Activated naive CD4-positive, alpha-beta T cell (primary cell): Measurements from ENCODE around the gene MYH6.
"Not testable (repeated sequence)": the region's sequence is repeated elsewhere in the genome, so short reads cannot be mapped to it uniquely, and the experiment has no call there.

Experiments used
- DNase-seq, 4 experiments: peaks; one replicate each; lab custom pipeline; 2025; lab: John Stamatoyannopoulos, UW

Gene MYH6

DNA sequence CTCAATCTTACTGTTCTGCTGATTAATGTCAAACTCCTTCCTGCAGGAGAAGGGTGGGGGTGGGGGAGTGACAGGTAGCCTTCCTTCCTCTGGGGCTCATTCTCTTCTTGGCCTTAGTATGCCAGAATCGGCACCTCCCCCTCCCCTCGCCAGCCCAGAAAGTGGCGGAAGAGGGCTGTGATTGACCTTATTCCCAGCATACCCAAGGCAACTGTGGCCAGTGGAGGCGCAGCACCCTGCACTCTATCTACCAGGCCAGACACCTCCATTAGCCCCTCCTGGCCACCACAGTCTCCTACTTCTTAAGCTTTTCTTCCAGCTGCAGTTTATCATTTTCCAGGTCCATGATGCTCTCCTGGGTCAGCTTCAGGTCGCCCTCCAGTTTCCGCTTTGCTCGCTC lies 15.5 kb downstream of the MYH6 start:
- DNase-seq: no peak

DNA sequence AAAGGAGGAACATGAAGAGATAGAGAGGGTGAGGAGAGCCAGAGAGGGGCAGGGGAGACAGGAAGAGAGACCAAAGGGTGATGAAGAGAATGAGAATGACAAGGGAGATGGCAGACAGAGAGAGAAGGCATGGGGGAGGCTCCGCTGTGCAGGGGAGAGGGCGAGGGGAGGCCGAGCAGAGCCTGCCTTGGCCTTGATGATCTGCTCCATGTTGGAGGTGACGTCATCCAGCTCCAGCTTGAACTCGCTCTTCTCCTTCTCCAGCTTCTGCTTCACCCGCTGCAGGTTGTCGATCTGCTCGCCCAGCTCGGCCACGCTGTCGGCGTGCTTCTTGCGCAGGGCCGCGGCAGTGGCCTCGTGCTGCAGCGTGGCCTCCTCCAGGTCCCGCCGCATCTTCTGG lies 18.2 kb downstream of the MYH6 start:
- DNase-seq: not testable (repeated sequence)

DNA sequence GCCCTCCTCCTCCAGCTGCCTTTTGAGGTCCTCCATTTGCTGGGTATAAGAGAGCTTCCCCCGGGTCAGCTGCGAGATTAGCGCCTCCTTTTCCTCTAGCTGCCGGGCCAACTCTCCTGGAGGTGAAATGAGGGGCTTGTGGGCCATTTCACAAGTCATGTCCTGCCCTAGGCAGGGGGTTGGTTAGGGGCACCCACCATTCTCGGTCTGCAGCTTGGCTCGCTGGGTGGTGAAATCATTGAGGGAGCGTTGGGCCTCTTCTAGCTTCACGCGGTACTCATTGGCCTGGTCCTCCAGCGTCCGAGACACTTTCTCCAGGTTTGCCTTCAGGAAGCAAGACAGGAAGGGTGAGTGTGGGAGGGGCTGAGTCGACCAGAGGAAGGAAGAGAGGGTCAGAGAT lies 18.7 kb downstream of the MYH6 start:
- DNase-seq: no peak

GRCh38 chr14:23388996-23389395 lies 19.1 kb downstream of the MYH6 start:
- DNase-seq: no peak

DNA sequence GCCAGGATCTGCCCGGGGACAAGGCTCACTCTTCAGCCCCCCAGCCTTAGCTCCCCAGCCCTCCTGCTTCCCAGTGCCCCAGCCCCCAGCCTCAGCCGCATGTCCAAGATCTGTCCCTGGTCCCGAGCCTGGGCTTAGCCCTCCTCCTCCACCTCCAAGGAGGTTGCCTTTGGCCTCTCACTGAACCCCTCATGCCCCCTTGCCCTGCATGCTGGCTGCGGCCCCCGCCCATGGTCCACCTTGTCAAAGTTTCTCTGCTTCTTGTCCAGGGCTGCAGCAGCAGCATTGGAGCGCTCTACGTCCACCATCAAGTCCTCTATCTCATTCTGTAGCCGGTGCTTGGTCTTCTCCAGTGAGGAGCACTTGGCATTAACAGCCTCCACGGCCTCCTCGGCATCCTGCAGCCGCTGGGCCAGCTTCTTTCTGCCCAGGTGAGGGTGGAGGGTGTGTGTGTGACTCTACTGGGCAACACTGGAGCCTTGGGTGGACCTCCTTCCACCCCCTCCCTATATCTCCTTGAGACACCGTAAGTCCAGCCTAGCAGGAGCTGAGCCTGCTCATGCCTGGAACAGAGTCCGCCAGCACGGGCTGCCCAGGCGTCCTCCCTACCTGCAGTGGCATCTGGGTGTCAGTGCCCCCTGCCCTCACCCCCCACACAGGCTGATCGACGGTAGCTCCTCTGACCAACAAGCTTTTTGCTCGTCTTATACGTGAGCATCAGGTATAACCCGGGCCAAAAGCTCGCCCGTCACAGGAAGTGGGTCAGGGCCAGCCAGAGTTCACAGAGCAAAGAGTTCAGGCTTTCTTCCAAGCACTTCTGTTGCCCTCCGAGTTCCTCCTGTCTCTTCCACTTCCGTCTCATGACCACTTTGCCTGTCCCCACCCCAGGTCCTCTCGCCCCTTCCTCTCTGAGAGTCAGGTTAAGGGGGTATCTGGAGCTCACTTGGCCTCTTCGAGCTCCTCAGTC lies 19.9 kb downstream of the MYH6 start:
- DNase-seq: no peak

GRCh38 chr14:23386999-23387398 lies 21.1 kb downstream of the MYH6 start:
- no peak for DNase-seq

GRCh38 chr14:23386266-23386657 lies 21.8 kb downstream of the MYH6 start:
- DNase-seq: not testable (repeated sequence)

GRCh38 chr14:23385642-23386265 lies 22.3 kb downstream of the MYH6 start:
- DNase-seq: no peak

DNA sequence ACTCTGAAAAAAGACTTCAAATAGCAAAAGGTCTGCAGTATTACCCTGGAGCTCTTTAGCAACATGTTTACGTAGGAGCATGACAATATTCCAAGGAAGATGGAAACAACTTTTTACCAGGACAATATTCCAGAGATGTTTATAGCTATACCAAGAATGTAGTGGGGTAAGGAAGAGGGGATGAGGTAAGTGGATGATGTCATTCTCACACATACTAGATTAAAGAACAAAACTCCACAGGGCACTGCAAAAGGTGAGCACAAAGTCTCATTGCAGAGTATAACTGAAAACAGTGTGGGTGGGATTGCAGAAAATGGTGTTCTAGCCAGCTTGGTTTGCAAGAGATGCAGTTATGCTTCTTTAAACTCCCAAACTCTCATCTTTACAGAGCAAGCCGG lies 22.8 kb downstream of the MYH6 start:
- DNase-seq: no peak

- no peak for DNase-seq
These were observed 23.6 kb downstream of the MYH6 start for GRCh38 chr14:23384364-23385080.

GRCh38 chr14:23382731-23383440 lies 25.2 kb downstream of the MYH6 start:
- no peak for DNase-seq

DNA sequence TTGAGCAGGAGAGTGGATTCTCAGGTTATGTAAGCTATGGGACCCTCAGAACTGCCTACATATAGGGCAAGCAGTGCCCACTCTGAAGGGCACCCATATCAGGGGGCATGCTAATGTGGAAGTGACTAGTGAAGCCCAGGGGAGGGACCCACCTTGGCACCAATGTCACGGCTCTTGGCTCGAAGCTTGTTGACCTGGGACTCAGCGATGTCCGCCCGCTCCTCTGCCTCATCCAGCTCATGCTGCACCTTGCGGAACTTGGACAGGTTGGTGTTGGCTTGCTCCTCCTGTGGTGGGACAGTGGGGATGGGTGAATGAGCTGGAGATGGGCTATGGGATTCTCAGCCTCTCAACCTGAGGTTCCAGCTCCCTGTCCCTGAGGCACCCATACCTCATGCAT lies 25.8 kb downstream of the MYH6 start:
- DNase-seq: no peak

GRCh38 chr14:23381871-23382270 lies 26.2 kb downstream of the MYH6 start:
- no peak for DNase-seq

- DNase-seq: no peak
These were observed 27.1 kb downstream of the MYH6 start for GRCh38 chr14:23380976-23381375.

DNA sequence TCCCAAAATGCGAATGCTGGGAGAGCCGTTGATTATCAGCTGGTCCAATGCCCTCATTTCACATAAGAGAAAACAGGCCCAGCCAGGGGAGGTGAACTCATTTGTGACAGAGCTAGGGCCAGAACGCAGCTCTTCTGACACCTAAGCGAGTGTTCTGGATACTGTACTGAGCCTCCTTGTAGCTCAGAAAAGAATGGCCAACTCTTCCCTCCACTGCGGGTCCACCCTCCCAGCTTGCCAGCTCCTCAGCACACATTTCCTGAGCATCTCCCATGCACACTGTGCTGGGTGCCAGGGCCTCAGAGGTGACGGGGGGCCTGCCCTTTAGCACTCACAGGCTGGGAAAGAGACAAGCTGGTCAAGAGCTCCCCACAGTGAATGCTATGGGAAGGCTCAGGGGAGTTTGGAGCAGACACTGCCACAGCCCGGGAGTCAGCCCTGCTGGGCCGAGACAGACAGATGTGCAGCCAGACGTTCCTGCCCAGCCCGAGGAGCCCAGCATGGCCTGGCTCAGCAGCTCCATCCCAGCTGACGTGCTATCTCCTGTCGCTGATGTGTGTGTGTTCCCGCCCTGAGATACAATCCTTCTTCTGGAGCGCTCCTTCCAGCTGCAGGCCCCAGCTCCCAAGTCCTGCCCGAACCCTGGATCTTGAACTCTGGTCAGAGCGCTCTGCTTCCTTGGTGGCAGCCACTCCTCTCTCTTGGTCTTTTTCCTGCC lies 27.7 kb downstream of the MYH6 start:
- DNase-seq: no peak

GRCh38 chr14:23379366-23380196 lies 28.5 kb downstream of the MYH6 start:
- peak; percentile 19 to 62 (median 46) for DNase-seq

- DNase-seq: no peak
These were observed 29.4 kb downstream of the MYH6 start for GRCh38 chr14:23378612-23379220.

GRCh38 chr14:23377573-23378563 lies 30.2 kb downstream of the MYH6 start:
- DNase-seq: no peak

DNA sequence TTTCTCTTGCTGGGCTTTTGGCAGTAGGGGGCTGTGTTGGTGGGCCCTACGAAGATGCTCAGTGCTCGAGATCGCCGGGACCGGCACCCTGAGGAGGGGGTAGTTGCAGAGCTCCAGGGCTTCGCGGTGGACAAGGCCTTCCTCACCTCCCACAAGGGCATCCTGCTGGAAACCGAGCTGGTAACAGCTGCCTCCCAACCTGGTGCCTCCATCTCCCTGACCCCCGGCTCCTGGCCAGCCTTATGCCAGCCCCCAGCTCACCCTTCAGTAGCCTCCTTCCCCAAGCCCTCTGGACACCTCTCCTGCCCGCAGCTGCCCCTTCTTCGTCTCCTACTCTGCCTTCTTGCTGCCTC lies 30.9 kb downstream of the MYH6 start:
- DNase-seq: no peak
